HepG2 (cell line): ENCODE data around the gene B3GALT6. TPM values are rescaled to one million over a fixed set of nuclear protein-coding genes. Genes with fewer than 3 reads are reported as not detected.

ENCODE experiments used
- AHR ChIP-seq: IDR thresholded peaks from 2 replicates; pipeline ENCODE4 v1.6.1; 2018; ENCODE audit warnings: missing genetic modification reagents, missing compliant biosample characterization
- BCL6 ChIP-seq: IDR thresholded peaks from 2 replicates; pipeline ENCODE4 v1.6.1; 2016; ENCODE audit warnings: missing genetic modification reagents, missing compliant biosample characterization
- FLYWCH1 ChIP-seq: sonication (generic); formaldehyde crosslinking; IDR thresholded peaks from 2 replicates; pipeline ENCODE4 v1.8.1; 2023; ENCODE audit warnings: mild to moderate bottlenecking, missing genetic modification reagents
- IKZF4 ChIP-seq: sonication (generic); formaldehyde crosslinking; IDR thresholded peaks from 2 replicates; pipeline ENCODE4 v1.5.1; 2020; ENCODE audit warnings: borderline replicate concordance, mild to moderate bottlenecking, low read depth, missing genetic modification reagents; ENCODE audit errors: not compliant biosample characterization
- NR1H2 ChIP-seq: sonication (generic); formaldehyde crosslinking; IDR thresholded peaks from 2 replicates; pipeline ENCODE4 v1.8.1; 2022; ENCODE audit warnings: low read depth, missing genetic modification reagents, borderline replicate concordance
- PHF8 ChIP-seq: sonication (generic); formaldehyde crosslinking; IDR thresholded peaks from 2 replicates; pipeline ENCODE4 v1.5.0; 2020; ENCODE audit warnings: missing genetic modification reagents
- RAD51 ChIP-seq: fragments of 450-650 bp; IDR thresholded peaks from 2 replicates; pipeline ENCODE4 v1.6.1; 2016; ENCODE audit warnings: borderline replicate concordance
- RBFOX2 ChIP-seq: fragments of 200-400 bp; formaldehyde crosslinking; IDR thresholded peaks from 2 replicates; pipeline ENCODE4 v1.6.1; 2017; ENCODE audit warnings: low read depth, mild to moderate bottlenecking, low read length
- REL ChIP-seq: sonication (generic); formaldehyde crosslinking; conservative IDR thresholded peaks from 2 replicates; pipeline ENCODE4 v1.8.0; 2022; ENCODE audit warnings: mild to moderate bottlenecking, missing genetic modification reagents, moderate library complexity
- SIN3A ChIP-seq: IDR thresholded peaks from 2 replicates; pipeline ENCODE4 v1.6.1; 2011; ENCODE audit warnings: low read depth, mild to moderate bottlenecking, control low read depth, low read length, borderline replicate concordance
- SKI ChIP-seq: fragments of 450-650 bp; IDR thresholded peaks from one replicate; pipeline ENCODE4 v1.6.1; 2018; ENCODE audit warnings: mild to moderate bottlenecking; ENCODE audit not compliant: partially characterized antibody
- ZNF746 ChIP-seq: sonication (generic); formaldehyde crosslinking; IDR thresholded peaks from 2 replicates; pipeline ENCODE4 v1.8.0; 2022; ENCODE audit warnings: mild to moderate bottlenecking, missing genetic modification reagents
- polyA plus RNA-seq, 8 experiments: library from polyadenylated mRNA; depleted of rRNA in 3 of 8; stranded (reverse) in 7 of 8; unstranded in 1 of 8; fragments of >200 nt; fragmentation: Illumina TruSeq in 4 of 8; extraction: Trizol in 4 of 8; gene quantifications; 2 replicates each; pipeline versions ENCODE4 v1.2.1 to v1.2.3, GENCODE V29; 2011 to 2016; ENCODE audit warnings: low read depth in 4 of 8, missing spikeins in 1 of 8, mixed read lengths in 1 of 8; ENCODE audit not compliant: insufficient read depth in 1 of 8
- total RNA-seq, 5 experiments: library from RNA; depleted of rRNA; stranded (reverse); fragments of >200 nt; fragmentation: Illumina TruSeq; extraction: Trizol; gene quantifications; 2 replicates each; pipeline ENCODE4 v1.2.3, GENCODE V29; 2016; ENCODE audit warnings: low read depth in 1 of 5
- TF ChIP-seq, protein P1 (sequence below): IDR thresholded peaks from 2 replicates; pipeline ENCODE4 v1.6.1; 2016; ENCODE audit warnings: low read depth, missing genetic modification reagents, missing compliant biosample characterization
- TF ChIP-seq, protein P2 (sequence below): sonication (generic); formaldehyde crosslinking; IDR thresholded peaks from 2 replicates; pipeline ENCODE4 v1.4.0; 2020; ENCODE audit warnings: mild to moderate bottlenecking, missing genetic modification reagents
- TF ChIP-seq, protein P3 (sequence below): sonication (generic); formaldehyde crosslinking; IDR thresholded peaks from 2 replicates; pipeline ENCODE4 v1.4.0; 2020; ENCODE audit warnings: mild to moderate bottlenecking, missing genetic modification reagents, borderline replicate concordance
- TF ChIP-seq, protein P4 (sequence below): sonication (generic); formaldehyde crosslinking; conservative IDR thresholded peaks from 2 replicates; pipeline ENCODE4 v1.8.0; 2022; ENCODE audit warnings: mild to moderate bottlenecking, moderate library complexity, missing genetic modification reagents

The B3GALT6 gene
- total and polyA plus RNA-seq, 2 of the 13 experiments (the other 11 are each of a cell fraction or from before 2014, with no cell fraction given), result 3.9 to 14.2 TPM

DNA sequence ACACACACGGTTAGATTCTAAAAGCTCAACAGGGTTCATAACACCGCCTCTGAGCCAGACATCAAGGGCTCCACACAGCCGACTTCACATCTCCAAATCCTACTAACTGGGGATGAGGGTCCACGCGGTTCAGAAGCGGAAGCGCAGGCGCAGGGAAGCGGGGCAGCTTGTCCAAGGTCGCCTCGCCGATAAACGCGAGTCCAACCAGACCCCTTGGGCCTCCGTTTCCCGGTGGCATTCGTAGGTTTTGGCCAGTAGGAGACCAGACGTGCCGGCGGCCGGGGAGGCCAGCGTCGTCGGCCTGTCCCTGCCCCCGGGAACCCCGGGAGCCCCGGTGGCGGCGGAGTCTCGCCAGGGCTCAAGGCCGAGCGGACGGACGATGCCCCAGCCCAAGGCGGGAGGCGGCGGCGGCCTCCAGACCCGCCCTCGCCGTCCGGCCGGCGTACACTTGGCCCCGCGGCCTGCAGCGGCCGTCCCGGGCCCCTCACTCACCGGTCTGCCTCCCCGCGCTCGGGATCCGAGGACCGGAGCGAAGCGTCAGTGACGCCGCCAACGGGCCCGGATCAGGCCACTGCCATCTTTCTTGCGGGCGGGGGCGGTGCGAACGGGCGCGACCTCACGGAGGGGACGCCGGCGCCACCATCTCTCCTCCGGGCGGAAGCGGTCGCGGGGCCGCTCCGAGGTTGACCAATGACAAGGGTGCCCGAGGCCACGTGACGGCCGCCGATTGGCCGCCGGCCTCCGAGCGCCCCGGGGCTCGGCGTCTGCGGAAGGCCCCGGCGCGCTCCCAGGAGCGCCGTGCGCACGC lies 433 bp upstream of the B3GALT6 start, which contains the start of gene SDF4 (continued):
- TF ChIP-seq, protein P1, sequence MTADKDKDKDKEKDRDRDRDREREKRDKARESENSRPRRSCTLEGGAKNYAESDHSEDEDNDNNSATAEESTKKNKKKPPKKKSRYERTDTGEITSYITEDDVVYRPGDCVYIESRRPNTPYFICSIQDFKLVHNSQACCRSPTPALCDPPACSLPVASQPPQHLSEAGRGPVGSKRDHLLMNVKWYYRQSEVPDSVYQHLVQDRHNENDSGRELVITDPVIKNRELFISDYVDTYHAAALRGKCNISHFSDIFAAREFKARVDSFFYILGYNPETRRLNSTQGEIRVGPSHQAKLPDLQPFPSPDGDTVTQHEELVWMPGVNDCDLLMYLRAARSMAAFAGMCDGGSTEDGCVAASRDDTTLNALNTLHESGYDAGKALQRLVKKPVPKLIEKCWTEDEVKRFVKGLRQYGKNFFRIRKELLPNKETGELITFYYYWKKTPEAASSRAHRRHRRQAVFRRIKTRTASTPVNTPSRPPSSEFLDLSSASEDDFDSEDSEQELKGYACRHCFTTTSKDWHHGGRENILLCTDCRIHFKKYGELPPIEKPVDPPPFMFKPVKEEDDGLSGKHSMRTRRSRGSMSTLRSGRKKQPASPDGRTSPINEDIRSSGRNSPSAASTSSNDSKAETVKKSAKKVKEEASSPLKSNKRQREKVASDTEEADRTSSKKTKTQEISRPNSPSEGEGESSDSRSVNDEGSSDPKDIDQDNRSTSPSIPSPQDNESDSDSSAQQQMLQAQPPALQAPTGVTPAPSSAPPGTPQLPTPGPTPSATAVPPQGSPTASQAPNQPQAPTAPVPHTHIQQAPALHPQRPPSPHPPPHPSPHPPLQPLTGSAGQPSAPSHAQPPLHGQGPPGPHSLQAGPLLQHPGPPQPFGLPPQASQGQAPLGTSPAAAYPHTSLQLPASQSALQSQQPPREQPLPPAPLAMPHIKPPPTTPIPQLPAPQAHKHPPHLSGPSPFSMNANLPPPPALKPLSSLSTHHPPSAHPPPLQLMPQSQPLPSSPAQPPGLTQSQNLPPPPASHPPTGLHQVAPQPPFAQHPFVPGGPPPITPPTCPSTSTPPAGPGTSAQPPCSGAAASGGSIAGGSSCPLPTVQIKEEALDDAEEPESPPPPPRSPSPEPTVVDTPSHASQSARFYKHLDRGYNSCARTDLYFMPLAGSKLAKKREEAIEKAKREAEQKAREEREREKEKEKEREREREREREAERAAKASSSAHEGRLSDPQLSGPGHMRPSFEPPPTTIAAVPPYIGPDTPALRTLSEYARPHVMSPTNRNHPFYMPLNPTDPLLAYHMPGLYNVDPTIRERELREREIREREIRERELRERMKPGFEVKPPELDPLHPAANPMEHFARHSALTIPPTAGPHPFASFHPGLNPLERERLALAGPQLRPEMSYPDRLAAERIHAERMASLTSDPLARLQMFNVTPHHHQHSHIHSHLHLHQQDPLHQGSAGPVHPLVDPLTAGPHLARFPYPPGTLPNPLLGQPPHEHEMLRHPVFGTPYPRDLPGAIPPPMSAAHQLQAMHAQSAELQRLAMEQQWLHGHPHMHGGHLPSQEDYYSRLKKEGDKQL, result 0 out of 2 replicates have a peak, but pooled peaks have one; percentile 19
- TF ChIP-seq, protein P2, sequence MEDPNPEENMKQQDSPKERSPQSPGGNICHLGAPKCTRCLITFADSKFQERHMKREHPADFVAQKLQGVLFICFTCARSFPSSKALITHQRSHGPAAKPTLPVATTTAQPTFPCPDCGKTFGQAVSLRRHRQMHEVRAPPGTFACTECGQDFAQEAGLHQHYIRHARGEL (CRISPR knock-in tag), result no peak
- no peak for TF ChIP-seq ZNF746
- peak; percentile 82 for TF ChIP-seq PHF8 (CRISPR knock-in tag)
- TF ChIP-seq RAD51, result peak; percentile 61; the same call in 1 of the 2 replicates
- 0 out of 2 replicates have a peak, but pooled peaks have one; percentile 13 for TF ChIP-seq AHR
- peak; percentile 94 for TF ChIP-seq RBFOX2
- TF ChIP-seq BCL6 (CRISPR knock-in tag), result peak; percentile 35
- TF ChIP-seq, protein P3, sequence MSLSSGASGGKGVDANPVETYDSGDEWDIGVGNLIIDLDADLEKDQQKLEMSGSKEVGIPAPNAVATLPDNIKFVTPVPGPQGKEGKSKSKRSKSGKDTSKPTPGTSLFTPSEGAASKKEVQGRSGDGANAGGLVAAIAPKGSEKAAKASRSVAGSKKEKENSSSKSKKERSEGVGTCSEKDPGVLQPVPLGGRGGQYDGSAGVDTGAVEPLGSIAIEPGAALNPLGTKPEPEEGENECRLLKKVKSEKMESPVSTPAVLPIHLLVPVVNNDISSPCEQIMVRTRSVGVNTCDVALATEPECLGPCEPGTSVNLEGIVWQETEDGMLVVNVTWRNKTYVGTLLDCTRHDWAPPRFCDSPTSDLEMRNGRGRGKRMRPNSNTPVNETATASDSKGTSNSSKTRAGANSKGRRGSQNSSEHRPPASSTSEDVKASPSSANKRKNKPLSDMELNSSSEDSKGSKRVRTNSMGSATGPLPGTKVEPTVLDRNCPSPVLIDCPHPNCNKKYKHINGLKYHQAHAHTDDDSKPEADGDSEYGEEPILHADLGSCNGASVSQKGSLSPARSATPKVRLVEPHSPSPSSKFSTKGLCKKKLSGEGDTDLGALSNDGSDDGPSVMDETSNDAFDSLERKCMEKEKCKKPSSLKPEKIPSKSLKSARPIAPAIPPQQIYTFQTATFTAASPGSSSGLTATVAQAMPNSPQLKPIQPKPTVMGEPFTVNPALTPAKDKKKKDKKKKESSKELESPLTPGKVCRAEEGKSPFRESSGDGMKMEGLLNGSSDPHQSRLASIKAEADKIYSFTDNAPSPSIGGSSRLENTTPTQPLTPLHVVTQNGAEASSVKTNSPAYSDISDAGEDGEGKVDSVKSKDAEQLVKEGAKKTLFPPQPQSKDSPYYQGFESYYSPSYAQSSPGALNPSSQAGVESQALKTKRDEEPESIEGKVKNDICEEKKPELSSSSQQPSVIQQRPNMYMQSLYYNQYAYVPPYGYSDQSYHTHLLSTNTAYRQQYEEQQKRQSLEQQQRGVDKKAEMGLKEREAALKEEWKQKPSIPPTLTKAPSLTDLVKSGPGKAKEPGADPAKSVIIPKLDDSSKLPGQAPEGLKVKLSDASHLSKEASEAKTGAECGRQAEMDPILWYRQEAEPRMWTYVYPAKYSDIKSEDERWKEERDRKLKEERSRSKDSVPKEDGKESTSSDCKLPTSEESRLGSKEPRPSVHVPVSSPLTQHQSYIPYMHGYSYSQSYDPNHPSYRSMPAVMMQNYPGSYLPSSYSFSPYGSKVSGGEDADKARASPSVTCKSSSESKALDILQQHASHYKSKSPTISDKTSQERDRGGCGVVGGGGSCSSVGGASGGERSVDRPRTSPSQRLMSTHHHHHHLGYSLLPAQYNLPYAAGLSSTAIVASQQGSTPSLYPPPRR (CRISPR knock-in tag), result peak; percentile 24; the same call in 1 of the 2 replicates
- no peak for TF ChIP-seq FLYWCH1 (CRISPR knock-in tag)
- TF ChIP-seq, protein P4, sequence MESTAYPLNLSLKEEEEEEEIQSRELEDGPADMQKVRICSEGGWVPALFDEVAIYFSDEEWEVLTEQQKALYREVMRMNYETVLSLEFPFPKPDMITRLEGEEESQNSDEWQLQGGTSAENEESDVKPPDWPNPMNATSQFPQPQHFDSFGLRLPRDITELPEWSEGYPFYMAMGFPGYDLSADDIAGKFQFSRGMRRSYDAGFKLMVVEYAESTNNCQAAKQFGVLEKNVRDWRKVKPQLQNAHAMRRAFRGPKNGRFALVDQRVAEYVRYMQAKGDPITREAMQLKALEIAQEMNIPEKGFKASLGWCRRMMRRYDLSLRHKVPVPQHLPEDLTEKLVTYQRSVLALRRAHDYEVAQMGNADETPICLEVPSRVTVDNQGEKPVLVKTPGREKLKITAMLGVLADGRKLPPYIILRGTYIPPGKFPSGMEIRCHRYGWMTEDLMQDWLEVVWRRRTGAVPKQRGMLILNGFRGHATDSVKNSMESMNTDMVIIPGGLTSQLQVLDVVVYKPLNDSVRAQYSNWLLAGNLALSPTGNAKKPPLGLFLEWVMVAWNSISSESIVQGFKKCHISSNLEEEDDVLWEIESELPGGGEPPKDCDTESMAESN (CRISPR knock-in tag), result peak; percentile 50
- peak; percentile 47 for TF ChIP-seq SKI
- TF ChIP-seq NR1H2, result no peak
- TF ChIP-seq SIN3A, result peak; percentile 23; the same call in 1 of the 2 replicates
- TF ChIP-seq IKZF4, result peak; percentile 39
- TF ChIP-seq REL (CRISPR knock-in tag), result peak; percentile 77; the same call in 1 of the 2 replicates
